Measurements from ENCODE around the gene LRRC75A. TPM values are rescaled to one million over a fixed set of nuclear protein-coding genes. Genes with fewer than 3 reads are reported as not detected.

The LRRC75A gene
- total RNA-seq, 1 donor from 2014 or later = 0.23 TPM

DNA sequence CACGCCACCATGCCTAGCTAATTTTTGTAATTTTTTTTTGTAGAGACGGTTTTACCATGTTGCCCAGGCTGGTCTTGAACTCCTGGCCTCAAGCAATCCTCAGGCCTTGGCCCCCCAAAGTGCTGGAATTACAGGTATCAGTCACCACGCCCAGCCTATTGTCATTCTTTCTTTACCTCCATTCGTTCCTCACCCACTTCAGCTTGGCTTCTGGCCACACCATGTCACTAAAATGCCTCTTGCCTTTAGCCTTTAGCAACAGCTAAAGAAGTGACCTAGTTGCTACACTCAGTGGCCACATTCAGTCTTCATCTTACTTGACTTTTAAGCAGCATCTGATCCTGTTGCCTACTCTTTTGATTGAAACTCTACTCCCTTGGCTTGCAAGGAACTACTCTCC, 3.6 kb upstream of the LRRC75A start:
- TF ChIP-seq, protein P1, sequence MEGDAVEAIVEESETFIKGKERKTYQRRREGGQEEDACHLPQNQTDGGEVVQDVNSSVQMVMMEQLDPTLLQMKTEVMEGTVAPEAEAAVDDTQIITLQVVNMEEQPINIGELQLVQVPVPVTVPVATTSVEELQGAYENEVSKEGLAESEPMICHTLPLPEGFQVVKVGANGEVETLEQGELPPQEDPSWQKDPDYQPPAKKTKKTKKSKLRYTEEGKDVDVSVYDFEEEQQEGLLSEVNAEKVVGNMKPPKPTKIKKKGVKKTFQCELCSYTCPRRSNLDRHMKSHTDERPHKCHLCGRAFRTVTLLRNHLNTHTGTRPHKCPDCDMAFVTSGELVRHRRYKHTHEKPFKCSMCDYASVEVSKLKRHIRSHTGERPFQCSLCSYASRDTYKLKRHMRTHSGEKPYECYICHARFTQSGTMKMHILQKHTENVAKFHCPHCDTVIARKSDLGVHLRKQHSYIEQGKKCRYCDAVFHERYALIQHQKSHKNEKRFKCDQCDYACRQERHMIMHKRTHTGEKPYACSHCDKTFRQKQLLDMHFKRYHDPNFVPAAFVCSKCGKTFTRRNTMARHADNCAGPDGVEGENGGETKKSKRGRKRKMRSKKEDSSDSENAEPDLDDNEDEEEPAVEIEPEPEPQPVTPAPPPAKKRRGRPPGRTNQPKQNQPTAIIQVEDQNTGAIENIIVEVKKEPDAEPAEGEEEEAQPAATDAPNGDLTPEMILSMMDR (conservative IDR thresholded peaks at IDR 0.05; ENCODE audit: low read depth, low read length) = no peak
- no peak for DNase-seq (ENCODE audit: low read depth)
- H3K4me3 ChIP-seq (ENCODE audit: low read depth, low read length) = no peak overlapping the region

DNA sequence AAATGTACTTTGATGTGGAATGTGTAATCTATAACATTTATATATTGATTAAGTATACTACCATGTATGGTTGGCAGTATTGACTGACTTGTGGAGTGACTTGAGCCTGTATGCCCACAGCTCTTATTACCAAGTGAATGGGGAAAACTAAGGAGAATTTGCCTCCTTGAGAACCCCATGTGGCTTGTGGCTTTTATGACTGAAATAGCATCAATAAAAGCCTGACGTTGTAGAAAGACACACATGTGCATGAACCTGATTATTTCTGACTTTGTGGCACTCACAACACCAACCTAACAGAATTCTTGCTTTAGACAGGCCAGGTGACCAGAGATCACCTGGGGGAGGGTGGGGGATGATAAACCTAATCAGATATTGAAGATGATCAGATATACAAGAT, 2.1 kb upstream of the LRRC75A start:
- no peak overlapping the region for H3K4me3 ChIP-seq (ENCODE audit: low read depth, low read length)
- TF ChIP-seq, protein P1 (conservative IDR thresholded peaks at IDR 0.05; ENCODE audit: low read depth, low read length) = no peak
- DNase-seq (ENCODE audit: low read depth) = no peak

DNA sequence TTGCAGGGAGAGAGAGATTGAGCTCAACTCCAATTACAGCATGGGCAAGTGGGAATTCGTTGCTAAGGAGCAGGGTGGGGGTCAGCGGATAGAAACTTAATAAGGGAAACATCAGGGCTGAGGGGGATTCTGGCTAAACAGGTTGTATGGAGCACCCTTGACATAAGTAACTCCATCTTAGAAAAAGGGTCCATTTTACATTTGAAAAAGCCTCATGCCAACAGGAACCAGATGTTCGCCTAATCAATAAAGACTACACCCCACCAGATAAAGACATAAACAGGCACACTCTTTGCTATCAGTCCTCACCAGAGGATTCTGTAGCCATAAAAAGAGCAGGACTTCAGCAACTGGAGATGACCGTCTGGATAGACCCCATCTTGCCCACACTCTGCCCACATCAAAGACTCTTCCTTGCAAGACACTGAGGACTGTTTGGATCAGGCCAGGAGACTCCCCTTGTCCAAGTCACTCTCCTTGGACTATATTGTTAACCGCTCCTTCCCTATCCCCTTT, 1.6 kb upstream of the LRRC75A start:
- TF ChIP-seq, protein P1 (conservative IDR thresholded peaks at IDR 0.05; ENCODE audit: low read depth, low read length) = no peak
- no peak overlapping the region for H3K4me3 ChIP-seq (ENCODE audit: low read depth, low read length)
- DNase-seq (ENCODE audit: low read depth) = no peak

DNA sequence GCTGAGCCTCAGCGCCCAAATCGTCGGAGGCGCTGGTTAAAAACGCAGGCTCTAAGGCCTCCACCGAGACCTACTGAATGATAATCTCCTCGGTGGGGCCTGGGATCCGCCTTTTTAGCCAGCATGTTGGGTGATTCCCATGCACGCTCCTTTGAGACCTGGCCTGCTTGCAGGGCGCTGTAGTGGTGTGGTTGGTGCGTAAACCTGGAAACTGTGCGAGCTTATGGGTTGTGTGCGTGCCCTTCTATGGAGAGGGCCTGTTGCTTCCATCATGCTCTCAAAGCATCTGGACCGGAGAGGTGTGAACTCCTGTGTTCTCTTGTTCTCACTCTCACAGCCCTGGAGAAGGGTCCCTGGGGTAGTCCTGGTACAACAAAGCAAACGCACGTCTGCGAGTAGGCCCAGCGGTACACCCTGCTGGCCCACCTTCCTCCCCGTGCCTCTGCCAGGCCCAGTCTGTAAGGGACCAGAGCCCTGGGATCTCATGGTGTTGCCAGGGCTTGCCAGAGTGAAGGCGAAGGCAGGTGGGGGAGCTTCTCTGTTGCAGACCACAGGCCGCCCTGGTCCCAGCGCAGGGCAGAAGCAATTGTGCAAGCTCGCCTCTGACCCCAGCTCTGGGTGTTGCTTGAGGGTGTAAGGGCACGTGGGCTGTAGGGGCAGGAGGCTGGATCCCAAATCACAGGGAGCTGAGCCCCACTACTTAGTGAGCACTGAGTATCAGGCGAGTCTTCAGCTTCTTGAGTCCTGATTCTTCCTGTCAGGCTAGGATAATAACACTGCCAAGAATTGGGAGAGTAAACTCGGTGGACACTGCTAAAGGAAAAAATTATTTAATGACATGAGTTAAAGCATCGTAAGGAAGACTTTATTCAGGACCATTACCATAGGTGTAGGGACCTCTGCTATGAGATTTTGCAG, 879 bp upstream of the LRRC75A start:
- TF ChIP-seq, protein P1 (conservative IDR thresholded peaks at IDR 0.05; ENCODE audit: low read depth, low read length) = no peak
- no peak overlapping the region for H3K4me3 ChIP-seq (ENCODE audit: low read depth, low read length)
- no peak for DNase-seq (ENCODE audit: low read depth)

DNA sequence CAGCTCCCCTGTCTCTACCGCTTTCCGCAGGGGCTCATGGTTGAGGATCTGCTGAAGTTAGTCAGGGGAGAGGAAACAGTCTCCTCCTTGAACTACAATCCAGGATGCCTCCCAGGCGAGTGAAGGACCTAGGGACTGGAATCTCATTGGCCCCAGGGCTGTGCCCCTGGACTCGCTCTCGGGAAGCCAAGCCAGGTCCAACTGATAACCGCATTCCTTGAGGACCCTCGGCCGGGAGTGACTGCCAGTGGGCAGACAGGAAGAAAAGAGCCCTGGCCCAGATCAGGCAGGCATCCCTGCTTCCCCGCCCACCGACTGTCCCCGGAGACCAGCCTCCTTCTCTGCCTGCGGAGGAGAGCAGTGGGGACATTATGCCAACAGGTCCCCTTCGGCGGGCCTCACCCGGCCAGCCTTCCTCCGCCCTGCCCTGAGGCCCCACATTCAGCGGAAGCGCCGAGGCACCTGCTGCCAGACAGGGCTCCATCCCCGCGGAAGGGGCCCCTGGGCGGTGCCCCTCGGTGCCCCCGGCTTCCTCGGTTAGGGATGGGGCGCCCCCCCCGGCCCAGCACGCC, 776 bp downstream of the LRRC75A start:
- H3K4me3 ChIP-seq (ENCODE audit: low read depth, low read length) = peak overlapping the region; percentile 31
- DNase-seq (ENCODE audit: low read depth) = no peak
- TF ChIP-seq, protein P1 (conservative IDR thresholded peaks at IDR 0.05; ENCODE audit: low read depth, low read length) = no peak

DNA sequence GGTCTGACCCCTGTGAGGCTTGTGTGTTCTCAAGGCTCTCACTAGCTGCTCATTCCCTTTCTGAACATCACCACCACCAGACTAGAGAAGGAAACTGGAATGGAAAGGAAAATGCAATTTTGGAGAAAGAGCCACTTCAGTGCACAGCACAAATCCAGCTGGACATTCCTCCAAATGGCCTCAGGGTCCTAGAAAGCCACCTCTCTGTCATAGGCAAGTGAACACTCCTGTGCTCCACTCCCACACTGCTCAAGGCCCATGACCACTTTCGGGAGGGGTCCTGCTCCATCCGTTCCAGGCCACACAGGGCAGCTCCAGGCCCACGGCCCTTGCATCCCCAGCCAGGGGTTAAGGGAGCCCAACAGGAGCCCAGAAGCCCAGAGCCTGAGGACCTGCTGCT, 2.6 kb downstream of the LRRC75A start:
- DNase-seq (ENCODE audit: low read depth) = no peak
- TF ChIP-seq, protein P1 (conservative IDR thresholded peaks at IDR 0.05; ENCODE audit: low read depth, low read length) = no peak
- no peak overlapping the region for H3K4me3 ChIP-seq (ENCODE audit: low read depth, low read length)
